ENCODE results near the gene MBNL1. TPM values are rescaled to one million over a fixed set of nuclear protein-coding genes. Genes with fewer than 3 reads are reported as not detected.

The MBNL1 gene
- total and polyA plus RNA-seq, 2 of the 4 experiments (the other 2 are of a cell fraction) = 127 to 664 TPM

DNA sequence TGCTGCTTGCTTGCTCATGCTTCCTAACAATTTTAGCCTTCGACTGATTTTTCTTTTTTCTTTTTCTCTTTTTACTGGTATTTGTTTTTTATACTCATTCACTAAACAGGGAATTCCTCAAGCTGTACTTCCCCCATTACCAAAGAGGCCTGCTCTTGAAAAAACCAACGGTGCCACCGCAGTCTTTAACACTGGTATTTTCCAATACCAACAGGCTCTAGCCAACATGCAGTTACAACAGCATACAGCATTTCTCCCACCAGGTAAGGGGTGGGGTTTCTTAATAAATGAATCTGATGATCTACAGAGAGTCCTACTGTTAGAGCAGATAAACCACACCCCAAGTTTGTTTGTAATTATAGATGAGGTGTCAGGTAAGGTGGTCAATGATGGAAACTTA is 178.8 kb downstream of the MBNL1 start:
- Histone ChIP-seq H3K36me3 (ENCODE audit: control insufficient read depth, insufficient read depth, low read length) (peaks cover 20% of the 10 kb centered on the region), H3K4ac (ENCODE audit: low read depth, low read length) (no peak overlapping the region), H2AK9ac (replicated peaks; ENCODE audit: low read depth, low read length, poor library complexity) (no peak overlapping the region), H2BK120ac (ENCODE audit: low read depth, low read length) (no peak overlapping the region), H3K27me3 (ENCODE audit: control insufficient read depth, insufficient read depth, low read length) (no peaks in the 10 kb centered on the region), H3K23ac (ENCODE audit: low read depth, low read length) (no peak overlapping the region), H3K27ac (ENCODE audit: insufficient read depth, low read length) (no peak overlapping the region), H2AK5ac (ENCODE audit: low read depth, low read length) (no peak overlapping the region), H4K8ac (ENCODE audit: low read depth in 2 of 2, low read length in 2 of 2) (no peak overlapping the region), H2BK15ac (ENCODE audit: low read depth, low read length) (no peak overlapping the region), H3K9me1 (ENCODE audit: insufficient read depth, low read length) (peaks cover 7% of the 10 kb centered on the region), H3K9ac (ENCODE audit: low read depth, low read length) (no peak overlapping the region), H3K4me3 (ENCODE audit: insufficient read depth, low read depth, low read length) (no peak overlapping the region), H3K79me1 (ENCODE audit: low read depth in 1 of 2, low read length in 2 of 2) (peaks cover 28 to 53% of the 10 kb centered on the region in 2 experiments), H2AFZ (replicated peaks; ENCODE audit: low read length, poor library complexity) (no peak overlapping the region), H3K18ac (ENCODE audit: low read depth, low read length) (no peak overlapping the region), H4K5ac (ENCODE audit: low read depth, low read length) (no peak overlapping the region), H4K91ac (ENCODE audit: insufficient read depth, low read depth, low read length) (no peak overlapping the region), H3K4me2 (ENCODE audit: low read depth, low read length) (no peak overlapping the region), H2BK20ac (ENCODE audit: low read depth, low read length) (no peak overlapping the region), H3K56ac (ENCODE audit: extremely low read depth, insufficient read depth, low read length) (no peak overlapping the region), H3K4me1 (ENCODE audit: control insufficient read depth, insufficient read depth, low read length) (peaks cover 4% of the 10 kb centered on the region), H3K14ac (replicated peaks; ENCODE audit: low read depth, low read length) (no peak overlapping the region), H2BK5ac (ENCODE audit: low read depth, low read length, poor library complexity, severe bottlenecking) (no peak overlapping the region), H4K20me1 (ENCODE audit: insufficient read depth, low read length) (peaks cover 13% of the 10 kb centered on the region; the same call in 1 of the 2 replicates), H3K9me3 (ENCODE audit: control insufficient read depth, insufficient read depth, low read length) (no peaks in the 10 kb centered on the region)
- ATAC-seq (ENCODE audit: low read depth) (no peak), DNase-seq (no peak)
- no CpG with 5 or more reads among the region's 3 CpGs for WGBS, 2 experiments (ENCODE audit: extremely low coverage in 2 of 2, insufficient read length in 1 of 2)
- TF ChIP-seq SMC3 (IDR thresholded peaks at IDR 0.05; ENCODE audit: low read depth, low read length) (no peak), NFE2L2 (IDR thresholded peaks at IDR 0.05; ENCODE audit: low read depth, low read length) (no peak), CEBPB (IDR thresholded peaks at IDR 0.05; ENCODE audit: low read depth, low read length) (no peak), MXI1 (IDR thresholded peaks at IDR 0.05; ENCODE audit: borderline replicate concordance, low read depth, low read length) (no peak), POLR2A (IDR thresholded peaks at IDR 0.05; ENCODE audit: low read depth, low read length) (no peak), BHLHE40 (IDR thresholded peaks at IDR 0.05; ENCODE audit: low read depth, low read length) (no peak), MAZ (IDR thresholded peaks at IDR 0.05; ENCODE audit: borderline replicate concordance, low read depth, low read length) (no peak), RAD21 (IDR thresholded peaks at IDR 0.05; ENCODE audit: low read length) (no peak), RCOR1 (IDR thresholded peaks at IDR 0.05; ENCODE audit: insufficient replicate concordance, low read length) (no peak), CHD1 (IDR thresholded peaks at IDR 0.05; ENCODE audit: low read depth, low read length) (no peak), FOS (IDR thresholded peaks at IDR 0.05; ENCODE audit: low read depth, low read length) (no peak), MAFK (IDR thresholded peaks at IDR 0.05; ENCODE audit: low read depth, low read length) (no peak), RFX5 (IDR thresholded peaks at IDR 0.05; ENCODE audit: low read depth, low read length) (no peak)
- TF ChIP-seq, protein P1, sequence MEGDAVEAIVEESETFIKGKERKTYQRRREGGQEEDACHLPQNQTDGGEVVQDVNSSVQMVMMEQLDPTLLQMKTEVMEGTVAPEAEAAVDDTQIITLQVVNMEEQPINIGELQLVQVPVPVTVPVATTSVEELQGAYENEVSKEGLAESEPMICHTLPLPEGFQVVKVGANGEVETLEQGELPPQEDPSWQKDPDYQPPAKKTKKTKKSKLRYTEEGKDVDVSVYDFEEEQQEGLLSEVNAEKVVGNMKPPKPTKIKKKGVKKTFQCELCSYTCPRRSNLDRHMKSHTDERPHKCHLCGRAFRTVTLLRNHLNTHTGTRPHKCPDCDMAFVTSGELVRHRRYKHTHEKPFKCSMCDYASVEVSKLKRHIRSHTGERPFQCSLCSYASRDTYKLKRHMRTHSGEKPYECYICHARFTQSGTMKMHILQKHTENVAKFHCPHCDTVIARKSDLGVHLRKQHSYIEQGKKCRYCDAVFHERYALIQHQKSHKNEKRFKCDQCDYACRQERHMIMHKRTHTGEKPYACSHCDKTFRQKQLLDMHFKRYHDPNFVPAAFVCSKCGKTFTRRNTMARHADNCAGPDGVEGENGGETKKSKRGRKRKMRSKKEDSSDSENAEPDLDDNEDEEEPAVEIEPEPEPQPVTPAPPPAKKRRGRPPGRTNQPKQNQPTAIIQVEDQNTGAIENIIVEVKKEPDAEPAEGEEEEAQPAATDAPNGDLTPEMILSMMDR (conservative IDR thresholded peaks at IDR 0.05; ENCODE audit: low read depth, low read length) = no peak
- TF ChIP-seq, protein P2, sequence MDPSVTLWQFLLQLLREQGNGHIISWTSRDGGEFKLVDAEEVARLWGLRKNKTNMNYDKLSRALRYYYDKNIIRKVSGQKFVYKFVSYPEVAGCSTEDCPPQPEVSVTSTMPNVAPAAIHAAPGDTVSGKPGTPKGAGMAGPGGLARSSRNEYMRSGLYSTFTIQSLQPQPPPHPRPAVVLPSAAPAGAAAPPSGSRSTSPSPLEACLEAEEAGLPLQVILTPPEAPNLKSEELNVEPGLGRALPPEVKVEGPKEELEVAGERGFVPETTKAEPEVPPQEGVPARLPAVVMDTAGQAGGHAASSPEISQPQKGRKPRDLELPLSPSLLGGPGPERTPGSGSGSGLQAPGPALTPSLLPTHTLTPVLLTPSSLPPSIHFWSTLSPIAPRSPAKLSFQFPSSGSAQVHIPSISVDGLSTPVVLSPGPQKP (IDR thresholded peaks at IDR 0.05; ENCODE audit: borderline replicate concordance, low read depth, low read length) = no peak
- TF ChIP-seq, protein P3, sequence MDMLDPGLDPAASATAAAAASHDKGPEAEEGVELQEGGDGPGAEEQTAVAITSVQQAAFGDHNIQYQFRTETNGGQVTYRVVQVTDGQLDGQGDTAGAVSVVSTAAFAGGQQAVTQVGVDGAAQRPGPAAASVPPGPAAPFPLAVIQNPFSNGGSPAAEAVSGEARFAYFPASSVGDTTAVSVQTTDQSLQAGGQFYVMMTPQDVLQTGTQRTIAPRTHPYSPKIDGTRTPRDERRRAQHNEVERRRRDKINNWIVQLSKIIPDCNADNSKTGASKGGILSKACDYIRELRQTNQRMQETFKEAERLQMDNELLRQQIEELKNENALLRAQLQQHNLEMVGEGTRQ (IDR thresholded peaks at IDR 0.05; ENCODE audit: low read depth, low read length) = no peak
- intact Hi-C loops (cut with micrococcal nuclease) (loop anchor here (10.0 kb wide), 2 partner anchors 143 to 603 kb away; no protein-coding TSS in a partner anchor), in situ Hi-C loops (cut with MboI; ENCODE audit: low sequenced_read_pairs) (loop anchor here (10.0 kb wide), 1 partner anchor 373 kb away; no protein-coding TSS in a partner anchor), dilution Hi-C loops (cut with HindIII; ENCODE audit: low sequenced_read_pairs, unreplicated experiment) (no loop called here)
- ChIA-PET CTCF (interaction anchor here (1.0 kb wide), 1 partner anchor 375 kb away, joined by 3 read pairs; no protein-coding TSS in a partner anchor), POLR2A (ENCODE audit: unreplicated experiment) (interaction anchor here (0.6 kb wide), 1 partner anchor 1111 kb away, joined by 3 read pairs; no protein-coding TSS in a partner anchor)
- BruUV-seq (replicated peaks) = no TSS peak
